AG09309 (cell line): ENCODE measurements around the gene TSKS.

Experiments used
- DNase-seq: peaks from one replicate; pipeline ENCODE4 v3.0.0-alpha.2; 2010; ENCODE audit warnings: low read depth
- H3K4me3 ChIP-seq: 2 replicates; pipeline ENCODE4 v1.5.1; 2011; ENCODE audit warnings: mild to moderate bottlenecking, low read depth, low read length, moderate library complexity; ENCODE audit not compliant: control insufficient read depth
- CTCF ChIP-seq: IDR thresholded peaks from 2 replicates; pipeline ENCODE4 v1.5.1; 2011; ENCODE audit warnings: mild to moderate bottlenecking, low read depth, low read length, inconsistent platforms; ENCODE audit not compliant: insufficient read depth, control insufficient read depth; ENCODE audit errors: missing control alignments

TSKS gene

GRCh38 chr19:49775742-49776370 lies 12.8 kb upstream of the TSKS start:
- no peak overlapping the region for H3K4me3 ChIP-seq
- TF ChIP-seq CTCF, result no peak
- DNase-seq, result no peak

GRCh38 chr19:49774969-49775368 lies 11.9 kb upstream of the TSKS start:
- DNase-seq, result no peak
- no peak for TF ChIP-seq CTCF
- H3K4me3 ChIP-seq, result no peak overlapping the region

- H3K4me3 ChIP-seq, result no peak overlapping the region
- TF ChIP-seq CTCF, result no peak
- no peak for DNase-seq
Measured at GRCh38 chr19:49773663-49774350, 10.7 kb upstream of the TSKS start.

GRCh38 chr19:49772850-49773432 lies 9.8 kb upstream of the TSKS start:
- DNase-seq, result no peak
- TF ChIP-seq CTCF, result no peak
- no peak overlapping the region for H3K4me3 ChIP-seq

- no peak overlapping the region for H3K4me3 ChIP-seq
- no peak for DNase-seq
- no peak for TF ChIP-seq CTCF
Measured at GRCh38 chr19:49771674-49772139, 8.6 kb upstream of the TSKS start.

GRCh38 chr19:49770529-49770928 lies 7.4 kb upstream of the TSKS start:
- TF ChIP-seq CTCF, result no peak

More at GRCh38 chr19:49770529-49770928, 7.4 kb upstream of the TSKS start:
- no peak overlapping the region for H3K4me3 ChIP-seq
- DNase-seq, result no peak
